A549 treated with AZD9567 at 1 μM for 4 hours (cell line): ENCODE data around the gene PHOSPHO2. TPM values are rescaled to one million over a fixed set of nuclear protein-coding genes. Genes with fewer than 3 reads are reported as not detected.

Source experiments
- total RNA-seq: library from RNA; stranded (reverse); fragments of 200-300 nt; extraction: Qiagen RNA extraction; gene quantifications from 5 replicates; pipeline ENCODE4 v1.2.3, GENCODE V29; 2022; ENCODE audit not compliant: insufficient read depth

The PHOSPHO2 gene
- total RNA-seq, result 2.1 to 2.8 TPM (median 2.6 TPM) in 4 of 5 replicates, not detected in the other

GRCh38 chr2:169694113-169694893, at the start of gene PHOSPHO2, which contains the start of gene CFAP210:
Gene PHOSPHO2, plus strand, starts transcription at chr2:169694469. Its CDS starts 6,503 bp downstream, at chr2:169700972.
Gene CFAP210, minus strand, starts transcription at chr2:169694405. Its CDS starts 78 bp downstream, at chr2:169694327.

Other genes with a start within 250 kb of the PHOSPHO2 start
- gene BBS5, start 215.0 kb upstream of the PHOSPHO2 start, total RNA-seq, result 3.2 to 6.3 TPM (median 5.6 TPM) in 5 replicates
- gene KLHL41, start 184.8 kb upstream of the PHOSPHO2 start, total RNA-seq, result 0.07 to 0.19 TPM (median 0.13 TPM) in 4 of 5 replicates, not detected in the other
- gene FASTKD1, start 120.6 kb upstream of the PHOSPHO2 start, total RNA-seq, result 14.7 to 23.3 TPM (median 20.5 TPM) in 5 replicates
- 32.8 to 51.7 TPM (median 39.5 TPM) in 5 replicates for gene PPIG, start 110.1 kb upstream of the PHOSPHO2 start, total RNA-seq
- 0.22 to 0.58 TPM (median 0.40 TPM) in 4 of 5 replicates, not detected in the other for gene CFAP210, start 64 bp upstream of the PHOSPHO2 start, total RNA-seq
- 6.0 to 11.2 TPM (median 8.3 TPM) in 5 replicates for gene KLHL23, start 39.4 kb downstream of the PHOSPHO2 start, total RNA-seq
- 127 to 190 TPM (median 139 TPM) in 5 replicates for gene SSB, start 104.4 kb downstream of the PHOSPHO2 start, total RNA-seq
- 62.4 to 80.2 TPM (median 66.2 TPM) in 5 replicates for gene METTL5, start 130.4 kb downstream of the PHOSPHO2 start, total RNA-seq
- gene UBR3, start 133.0 kb downstream of the PHOSPHO2 start, total RNA-seq, result 8.7 to 10.9 TPM (median 10.6 TPM) in 5 replicates